ENCODE results near the gene UVSSA.
"Not testable (repeated sequence)": the region's sequence is repeated elsewhere in the genome, so short reads cannot be mapped to it uniquely, and the experiment has no call there.

The UVSSA gene

GRCh38 chr4:1318488-1319213, 28.4 kb upstream of the UVSSA start:
- H3K9ac ChIP-seq (ENCODE audit: low read length): no peak overlapping the region
- no peaks in the 10 kb centered on the region for H3K4me1 ChIP-seq (ENCODE audit: insufficient read depth, low read length)
- peaks cover 69% of the 10 kb centered on the region for H3K36me3 ChIP-seq (ENCODE audit: insufficient read depth, low read length)
- H3K27ac ChIP-seq (ENCODE audit: low read depth, low read length): no peak overlapping the region
- H3K4me3 ChIP-seq (ENCODE audit: low read depth in 1 of 2, low read length in 2 of 2): no peak overlapping the region
- H3K9me3 ChIP-seq (ENCODE audit: low read length): no peaks in the 10 kb centered on the region
- H3K27me3 ChIP-seq (ENCODE audit: control insufficient read depth in 1 of 2, insufficient read depth in 2 of 2, low read length in 2 of 2): no peaks in the 10 kb centered on the region

- H3K27me3 ChIP-seq (ENCODE audit: control insufficient read depth in 1 of 2, insufficient read depth in 2 of 2, low read length in 2 of 2): no peaks in the 10 kb centered on the region
- H3K36me3 ChIP-seq (ENCODE audit: insufficient read depth, low read length): peaks cover 58% of the 10 kb centered on the region
- H3K27ac ChIP-seq (ENCODE audit: low read depth, low read length): no peak overlapping the region
- H3K9me3 ChIP-seq (ENCODE audit: low read length): no peaks in the 10 kb centered on the region
- no peaks in the 10 kb centered on the region for H3K4me1 ChIP-seq (ENCODE audit: insufficient read depth, low read length)
- H3K4me3 ChIP-seq (ENCODE audit: low read depth in 1 of 2, low read length in 2 of 2): no peak overlapping the region
- no peak overlapping the region for H3K9ac ChIP-seq (ENCODE audit: low read length)
Measured at GRCh38 chr4:1321486-1321885, 25.5 kb upstream of the UVSSA start.

GRCh38 chr4:1321946-1322650, 24.9 kb upstream of the UVSSA start:
- Histone ChIP-seq H3K9me3 (ENCODE audit: low read length) (no peaks in the 10 kb centered on the region), H3K9ac (ENCODE audit: low read length) (no peak overlapping the region), H3K27ac (ENCODE audit: low read depth, low read length) (no peak overlapping the region), H3K4me3 (ENCODE audit: low read depth in 1 of 2, low read length in 2 of 2) (no peak overlapping the region), H3K27me3 (ENCODE audit: control insufficient read depth in 1 of 2, insufficient read depth in 2 of 2, low read length in 2 of 2) (no peaks in the 10 kb centered on the region), H3K36me3 (ENCODE audit: insufficient read depth, low read length) (peaks cover 61% of the 10 kb centered on the region), H3K4me1 (ENCODE audit: insufficient read depth, low read length) (no peaks in the 10 kb centered on the region)

- H3K4me3 ChIP-seq (ENCODE audit: low read depth in 1 of 2, low read length in 2 of 2): no peak overlapping the region
- H3K9me3 ChIP-seq (ENCODE audit: low read length): no peaks in the 10 kb centered on the region
- H3K9ac ChIP-seq (ENCODE audit: low read length): no peak overlapping the region
- no peaks in the 10 kb centered on the region for H3K4me1 ChIP-seq (ENCODE audit: insufficient read depth, low read length)
- H3K27ac ChIP-seq (ENCODE audit: low read depth, low read length): no peak overlapping the region
- H3K27me3 ChIP-seq (ENCODE audit: control insufficient read depth in 1 of 2, insufficient read depth in 2 of 2, low read length in 2 of 2): no peaks in the 10 kb centered on the region
- H3K36me3 ChIP-seq (ENCODE audit: insufficient read depth, low read length): peaks cover 62% of the 10 kb centered on the region
Measured at GRCh38 chr4:1323280-1323634, 23.8 kb upstream of the UVSSA start.

- Histone ChIP-seq H3K4me1 (ENCODE audit: insufficient read depth, low read length) (no peaks in the 10 kb centered on the region), H3K9me3 (ENCODE audit: low read length) (no peaks in the 10 kb centered on the region), H3K27ac (ENCODE audit: low read depth, low read length) (no peak overlapping the region), H3K9ac (ENCODE audit: low read length) (no peak overlapping the region), H3K27me3 (ENCODE audit: control insufficient read depth in 1 of 2, insufficient read depth in 2 of 2, low read length in 2 of 2) (no peaks in the 10 kb centered on the region), H3K4me3 (ENCODE audit: low read depth in 1 of 2, low read length in 2 of 2) (no peak overlapping the region), H3K36me3 (ENCODE audit: insufficient read depth, low read length) (peaks cover 57% of the 10 kb centered on the region)
Measured at GRCh38 chr4:1323635-1324442, 23.2 kb upstream of the UVSSA start.

GRCh38 chr4:1324443-1325175, 22.4 kb upstream of the UVSSA start:
- peaks cover 55% of the 10 kb centered on the region for H3K36me3 ChIP-seq (ENCODE audit: insufficient read depth, low read length)
- not testable (repeated sequence) for H3K9me3 ChIP-seq (ENCODE audit: low read length); H3K27me3 ChIP-seq (ENCODE audit: control insufficient read depth in 1 of 2, insufficient read depth in 2 of 2, low read length in 2 of 2); H3K4me1 ChIP-seq (ENCODE audit: insufficient read depth, low read length); H3K4me3 ChIP-seq (ENCODE audit: low read depth in 1 of 2, low read length in 2 of 2); H3K9ac ChIP-seq (ENCODE audit: low read length); H3K27ac ChIP-seq (ENCODE audit: low read depth, low read length)

GRCh38 chr4:1325176-1325480, 21.9 kb upstream of the UVSSA start:
- Histone ChIP-seq H3K9me3 (ENCODE audit: low read length) (no peaks in the 10 kb centered on the region), H3K27ac (ENCODE audit: low read depth, low read length) (no peak overlapping the region), H3K27me3 (ENCODE audit: control insufficient read depth in 1 of 2, insufficient read depth in 2 of 2, low read length in 2 of 2) (no peaks in the 10 kb centered on the region), H3K9ac (ENCODE audit: low read length) (no peak overlapping the region), H3K36me3 (ENCODE audit: insufficient read depth, low read length) (peaks cover 51% of the 10 kb centered on the region), H3K4me3 (ENCODE audit: low read depth in 1 of 2, low read length in 2 of 2) (no peak overlapping the region), H3K4me1 (ENCODE audit: insufficient read depth, low read length) (no peaks in the 10 kb centered on the region)

GRCh38 chr4:1325681-1326635, 21.1 kb upstream of the UVSSA start:
- Histone ChIP-seq H3K27ac (ENCODE audit: low read depth, low read length) (no peak overlapping the region), H3K4me1 (ENCODE audit: insufficient read depth, low read length) (no peaks in the 10 kb centered on the region), H3K36me3 (ENCODE audit: insufficient read depth, low read length) (peaks cover 47% of the 10 kb centered on the region), H3K27me3 (ENCODE audit: control insufficient read depth in 1 of 2, insufficient read depth in 2 of 2, low read length in 2 of 2) (no peaks in the 10 kb centered on the region), H3K4me3 (ENCODE audit: low read depth in 1 of 2, low read length in 2 of 2) (no peak overlapping the region), H3K9ac (ENCODE audit: low read length) (no peak overlapping the region), H3K9me3 (ENCODE audit: low read length) (no peaks in the 10 kb centered on the region)

- no peak overlapping the region for H3K4me3 ChIP-seq (ENCODE audit: low read depth in 1 of 2, low read length in 2 of 2)
- H3K27me3 ChIP-seq (ENCODE audit: control insufficient read depth in 1 of 2, insufficient read depth in 2 of 2, low read length in 2 of 2): no peaks in the 10 kb centered on the region
- peaks cover 47% of the 10 kb centered on the region for H3K36me3 ChIP-seq (ENCODE audit: insufficient read depth, low read length)
- H3K27ac ChIP-seq (ENCODE audit: low read depth, low read length): no peak overlapping the region
- no peaks in the 10 kb centered on the region for H3K9me3 ChIP-seq (ENCODE audit: low read length)
- no peaks in the 10 kb centered on the region for H3K4me1 ChIP-seq (ENCODE audit: insufficient read depth, low read length)
- no peak overlapping the region for H3K9ac ChIP-seq (ENCODE audit: low read length)
Measured at GRCh38 chr4:1326751-1327525, 20.1 kb upstream of the UVSSA start.
